RWPE1 (cell line): ENCODE measurements around the gene PPBP.

ENCODE experiments used
- CTCF ChIA-PET: fragments of 350-600 bp; sonication (Branson Sonifier 250); formaldehyde crosslinking; extraction: SDS; loops from one replicate; lab custom pipeline; 2021; lab: Yijun Ruan, JAX
- POLR2A ChIA-PET: fragments of 400-600 bp; formaldehyde crosslinking; extraction: SDS; loops from one replicate; lab custom pipeline; 2020; ENCODE audit warnings: antibody characterized with exemption; ENCODE audit not compliant: low non-redundant PET; lab: Yijun Ruan, JAX
- DNase-seq: peaks from one replicate; pipeline ENCODE4 v3.0.0; 2012; ENCODE audit warnings: low spot score
- H3K27ac ChIP-seq: fragments of 450-650 bp; 2 replicates; pipeline ENCODE4 v1.5.1; 2017
- TF ChIP-seq, protein P1 (sequence below): fragments of 450-650 bp; conservative IDR thresholded peaks from 2 replicates; pipeline ENCODE4 v1.5.1; 2017; ENCODE audit warnings: low read depth, mild to moderate bottlenecking

PPBP gene

DNA sequence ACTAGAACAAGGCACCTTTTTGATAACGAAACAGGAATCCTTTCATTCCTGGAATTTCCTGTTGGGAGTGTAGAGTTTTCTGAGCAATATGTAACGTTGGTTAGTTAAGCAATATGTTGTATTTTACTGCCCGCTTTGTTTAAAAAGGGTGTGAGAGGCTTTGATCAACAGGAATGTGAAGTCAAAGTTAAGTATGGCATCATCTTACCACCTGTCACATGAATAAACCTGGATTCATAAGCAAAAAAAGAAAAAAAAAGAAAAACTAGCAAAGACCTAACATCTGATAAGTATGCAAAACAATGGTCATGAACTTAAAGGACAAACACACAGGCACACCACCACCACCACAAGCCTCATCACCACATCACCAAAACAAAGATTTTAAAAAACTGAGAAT lies 17.5 kb upstream of the PPBP start:
- POLR2A ChIA-PET: no interaction called here
- TF ChIP-seq, protein P1, sequence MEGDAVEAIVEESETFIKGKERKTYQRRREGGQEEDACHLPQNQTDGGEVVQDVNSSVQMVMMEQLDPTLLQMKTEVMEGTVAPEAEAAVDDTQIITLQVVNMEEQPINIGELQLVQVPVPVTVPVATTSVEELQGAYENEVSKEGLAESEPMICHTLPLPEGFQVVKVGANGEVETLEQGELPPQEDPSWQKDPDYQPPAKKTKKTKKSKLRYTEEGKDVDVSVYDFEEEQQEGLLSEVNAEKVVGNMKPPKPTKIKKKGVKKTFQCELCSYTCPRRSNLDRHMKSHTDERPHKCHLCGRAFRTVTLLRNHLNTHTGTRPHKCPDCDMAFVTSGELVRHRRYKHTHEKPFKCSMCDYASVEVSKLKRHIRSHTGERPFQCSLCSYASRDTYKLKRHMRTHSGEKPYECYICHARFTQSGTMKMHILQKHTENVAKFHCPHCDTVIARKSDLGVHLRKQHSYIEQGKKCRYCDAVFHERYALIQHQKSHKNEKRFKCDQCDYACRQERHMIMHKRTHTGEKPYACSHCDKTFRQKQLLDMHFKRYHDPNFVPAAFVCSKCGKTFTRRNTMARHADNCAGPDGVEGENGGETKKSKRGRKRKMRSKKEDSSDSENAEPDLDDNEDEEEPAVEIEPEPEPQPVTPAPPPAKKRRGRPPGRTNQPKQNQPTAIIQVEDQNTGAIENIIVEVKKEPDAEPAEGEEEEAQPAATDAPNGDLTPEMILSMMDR: no peak
- peak; percentile 50 for DNase-seq
- CTCF ChIA-PET: no interaction called here
- H3K27ac ChIP-seq: no peak overlapping the region

DNA sequence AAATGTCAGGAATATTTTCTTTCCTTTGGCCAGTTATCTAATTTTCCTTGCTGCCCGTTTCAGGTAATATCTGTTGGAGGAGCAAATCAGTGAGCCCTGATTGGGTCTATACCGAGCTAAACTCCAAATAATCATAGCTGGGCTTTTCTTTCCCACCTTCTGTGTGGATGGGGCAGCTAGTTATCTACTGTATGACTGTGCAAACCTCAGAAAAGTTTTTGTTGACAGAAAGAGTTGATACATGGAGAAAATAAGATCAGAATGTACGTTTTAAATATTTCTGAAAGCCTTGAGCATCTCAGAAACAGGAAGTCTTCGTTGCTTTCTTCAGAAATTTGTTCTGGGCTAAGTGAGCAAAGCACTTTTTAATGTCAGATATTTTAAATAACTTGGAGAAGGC lies 16.7 kb upstream of the PPBP start:
- H3K27ac ChIP-seq: no peak overlapping the region
- DNase-seq: no peak
- TF ChIP-seq, protein P1: no peak
- CTCF ChIA-PET: no interaction called here
- POLR2A ChIA-PET: no interaction called here

DNA sequence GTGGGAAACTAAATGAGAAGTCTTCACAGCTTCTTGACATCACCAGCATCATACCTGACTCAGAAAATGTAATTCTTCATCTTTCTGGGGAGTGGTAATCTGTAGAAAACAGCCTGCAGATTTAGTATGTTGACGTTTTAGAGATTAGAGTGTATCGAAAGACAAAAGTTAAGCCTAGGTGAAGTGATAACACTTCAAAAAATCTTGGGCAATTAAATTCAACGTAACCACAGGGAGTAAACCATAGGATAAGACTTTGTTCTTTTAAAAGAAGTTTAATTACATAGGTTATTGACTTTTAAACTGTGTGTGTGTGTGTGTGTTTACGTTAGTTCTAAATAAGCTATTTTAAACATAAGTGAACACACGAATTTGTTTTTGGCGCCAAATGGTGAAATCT lies 12.3 kb upstream of the PPBP start:
- TF ChIP-seq, protein P1: no peak
- CTCF ChIA-PET: interaction anchor here (0.7 kb wide), 1 partner anchor 354 kb away, joined by 3 read pairs; no protein-coding TSS in a partner anchor
- no peak overlapping the region for H3K27ac ChIP-seq
- POLR2A ChIA-PET: no interaction called here
- no peak for DNase-seq

DNA sequence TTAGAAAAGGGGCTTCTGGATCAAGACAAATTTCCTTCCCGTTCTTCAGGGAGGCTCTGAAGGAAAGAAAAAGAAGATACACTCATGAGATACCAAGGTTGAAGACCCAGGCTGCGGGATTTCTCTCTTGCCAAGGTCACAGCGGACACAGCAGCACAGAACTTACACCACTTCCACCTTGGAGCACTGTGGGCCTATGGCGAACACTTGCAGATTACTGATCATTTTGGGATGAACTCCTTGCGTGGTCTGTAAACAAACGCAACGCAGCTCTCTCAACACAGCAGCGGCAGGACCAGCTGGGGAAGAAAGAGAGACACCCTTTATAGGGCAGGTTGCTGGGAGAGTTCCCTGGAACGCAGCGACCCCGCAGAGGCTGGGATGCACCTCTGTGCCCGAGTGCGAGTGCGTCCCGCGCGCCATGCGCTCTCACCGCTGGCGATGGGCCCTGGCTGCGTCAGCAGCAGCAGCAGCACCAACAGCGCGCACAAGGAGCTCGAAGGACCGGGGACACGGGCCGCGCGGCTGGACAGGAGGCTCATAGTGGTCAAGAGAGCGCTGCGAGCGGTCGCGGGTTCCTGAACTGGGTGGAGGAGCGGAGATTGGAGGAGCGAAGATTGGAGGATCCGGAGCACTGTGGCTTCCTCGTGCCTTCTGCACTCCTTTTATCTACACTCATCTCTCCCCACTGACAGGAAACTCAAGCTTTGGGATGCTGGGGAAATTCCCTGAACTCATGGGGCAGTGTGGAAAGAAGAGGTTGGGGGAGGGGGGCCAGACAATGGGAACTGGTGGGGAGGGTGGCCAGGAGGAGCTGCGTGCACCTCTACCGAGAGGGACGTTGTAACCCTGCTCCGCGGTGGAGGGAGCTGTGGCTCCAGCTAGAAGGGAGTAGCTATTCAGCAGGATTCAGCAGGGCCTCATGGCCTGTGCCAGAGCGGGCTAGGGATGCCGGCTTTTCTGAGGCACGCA lies 10.3 kb upstream of the PPBP start, which contains the start of gene CXCL5:
TSS of gene CXCL5 (minus strand) at position 638 of the 972 bp plus-strand sequence. CDS start at position 542, 96 bp downstream.
- no peak within 1 kb of the TSS for H3K27ac ChIP-seq
- CTCF ChIA-PET: no interaction called here
- TF ChIP-seq, protein P1: no peak
- POLR2A ChIA-PET: no interaction called here
- DNase-seq: no peak

DNA sequence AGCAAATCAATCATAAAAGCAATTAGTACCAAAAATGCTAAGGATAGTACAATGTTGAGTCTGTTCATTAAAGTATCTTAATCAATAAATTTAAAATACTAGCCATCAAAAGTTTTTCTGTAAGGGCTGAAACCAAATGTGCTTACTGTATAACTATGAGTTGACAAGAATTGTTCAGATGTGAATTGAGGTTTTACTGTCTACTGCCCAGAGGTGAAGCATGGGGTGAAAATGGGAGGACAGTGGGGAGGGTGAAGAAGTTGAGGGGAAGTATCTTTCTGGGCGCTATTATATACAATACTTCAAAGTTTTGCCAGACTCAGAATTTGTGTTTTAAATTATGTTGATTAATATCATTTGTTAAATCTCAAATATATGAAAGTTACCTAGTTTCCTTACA lies 4.1 kb upstream of the PPBP start:
- no peak overlapping the region for H3K27ac ChIP-seq
- DNase-seq: no peak
- CTCF ChIA-PET: no interaction called here
- POLR2A ChIA-PET: no interaction called here
- TF ChIP-seq, protein P1: no peak

DNA sequence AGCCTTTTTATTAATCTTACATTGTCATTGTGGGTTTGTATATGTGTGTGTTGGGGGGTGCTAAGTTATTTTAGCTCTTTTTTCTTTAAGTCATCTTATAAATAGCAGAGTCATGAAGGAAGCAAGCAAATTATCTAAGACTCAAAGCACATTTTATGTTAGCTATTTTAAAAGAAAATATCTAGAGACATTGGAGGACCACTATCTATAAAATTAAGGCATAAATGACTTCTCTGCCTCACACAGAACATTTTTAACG lies 3.7 kb upstream of the PPBP start:
- CTCF ChIA-PET: no interaction called here
- DNase-seq: no peak

More for the DNA sequence above, 3.7 kb upstream of the PPBP start:
- TF ChIP-seq, protein P1: no peak
- no peak overlapping the region for H3K27ac ChIP-seq
- POLR2A ChIA-PET: no interaction called here
